ENCODE data around the gene AADACL2. TPM values are rescaled to one million over a fixed set of nuclear protein-coding genes. Genes with fewer than 3 reads are reported as not detected.
"Not testable (repeated sequence)": the region's sequence is repeated elsewhere in the genome, so short reads cannot be mapped to it uniquely, and the experiment has no call there.

The AADACL2 gene
- total RNA-seq, 1 donor from 2014 or later, result not detected

GRCh38 chr3:151726016-151726415, 7.7 kb upstream of the AADACL2 start:
- intact Hi-C loops (cut with micrococcal nuclease), result no loop called here
- no peaks in the 10 kb centered on the region for H3K4me1 Mint-ChIP-seq (ENCODE audit: low read depth)

GRCh38 chr3:151732861-151733260, 866 bp upstream of the AADACL2 start:
- Mint-ChIP-seq H3K9me3 (no peaks in the 10 kb centered on the region), H3K4me1 (ENCODE audit: low read depth) (no peaks in the 10 kb centered on the region), H3K27ac (no peak overlapping the region), H3K36me3 (ENCODE audit: low read depth) (no peaks in the 10 kb centered on the region), H3K4me3 (no peak overlapping the region), H3K27me3 (ENCODE audit: insufficient read depth) (peaks cover 8% of the 10 kb centered on the region)
- intact Hi-C loops (cut with micrococcal nuclease), result no loop called here
- DNase-seq (ENCODE audit: low spot score), result no peak

More at GRCh38 chr3:151726016-151726415, 7.7 kb upstream of the AADACL2 start:
- H3K27me3 Mint-ChIP-seq (ENCODE audit: insufficient read depth), result peaks cover 1% of the 10 kb centered on the region
- H3K4me3 Mint-ChIP-seq, result no peak overlapping the region
- no peaks in the 10 kb centered on the region for H3K9me3 Mint-ChIP-seq
- no peak for DNase-seq (ENCODE audit: low spot score)
- H3K27ac Mint-ChIP-seq, result no peak overlapping the region
- no peaks in the 10 kb centered on the region for H3K36me3 Mint-ChIP-seq (ENCODE audit: low read depth)

GRCh38 chr3:151740581-151740980, 6.9 kb downstream of the AADACL2 start:
- Mint-ChIP-seq H3K36me3 (ENCODE audit: low read depth) (no peaks in the 10 kb centered on the region), H3K27ac (no peak overlapping the region), H3K27me3 (ENCODE audit: insufficient read depth) (peaks cover 2% of the 10 kb centered on the region), H3K9me3 (no peaks in the 10 kb centered on the region), H3K4me3 (no peak overlapping the region), H3K4me1 (ENCODE audit: low read depth) (no peaks in the 10 kb centered on the region)
- intact Hi-C loops (cut with micrococcal nuclease), result no loop called here
- DNase-seq (ENCODE audit: low spot score), result no peak

GRCh38 chr3:151743855-151744254, 10.1 kb downstream of the AADACL2 start:
- Mint-ChIP-seq H3K27ac (no peak overlapping the region), H3K9me3 (no peaks in the 10 kb centered on the region), H3K27me3 (ENCODE audit: insufficient read depth) (peaks cover 2% of the 10 kb centered on the region), H3K36me3 (ENCODE audit: low read depth) (no peaks in the 10 kb centered on the region), H3K4me3 (no peak overlapping the region), H3K4me1 (ENCODE audit: low read depth) (no peaks in the 10 kb centered on the region)
- intact Hi-C loops (cut with micrococcal nuclease), result no loop called here
- no peak for DNase-seq (ENCODE audit: low spot score)

- no peak overlapping the region for H3K4me3 Mint-ChIP-seq
- no peaks in the 10 kb centered on the region for H3K4me1 Mint-ChIP-seq (ENCODE audit: low read depth)
- H3K27me3 Mint-ChIP-seq (ENCODE audit: insufficient read depth), result no peaks in the 10 kb centered on the region
- no peak for DNase-seq (ENCODE audit: low spot score)
- no peak overlapping the region for H3K27ac Mint-ChIP-seq
- H3K36me3 Mint-ChIP-seq (ENCODE audit: low read depth), result no peaks in the 10 kb centered on the region
- intact Hi-C loops (cut with micrococcal nuclease), result no loop called here
- H3K9me3 Mint-ChIP-seq, result no peaks in the 10 kb centered on the region
These were observed 16.5 kb downstream of the AADACL2 start for GRCh38 chr3:151750181-151750580.

- no peak overlapping the region for H3K4me3 Mint-ChIP-seq
- no peaks in the 10 kb centered on the region for H3K9me3 Mint-ChIP-seq
- no peaks in the 10 kb centered on the region for H3K27me3 Mint-ChIP-seq (ENCODE audit: insufficient read depth)
- intact Hi-C loops (cut with micrococcal nuclease), result no loop called here
- no peak for DNase-seq (ENCODE audit: low spot score)
- H3K27ac Mint-ChIP-seq, result no peak overlapping the region
- H3K36me3 Mint-ChIP-seq (ENCODE audit: low read depth), result no peaks in the 10 kb centered on the region
- H3K4me1 Mint-ChIP-seq (ENCODE audit: low read depth), result no peaks in the 10 kb centered on the region
These were observed 17.0 kb downstream of the AADACL2 start for GRCh38 chr3:151750678-151751077.

- intact Hi-C loops (cut with micrococcal nuclease), result no loop called here
- Mint-ChIP-seq H3K27ac (no peak overlapping the region), H3K4me1 (ENCODE audit: low read depth) (no peaks in the 10 kb centered on the region), H3K9me3 (no peaks in the 10 kb centered on the region), H3K36me3 (ENCODE audit: low read depth) (no peaks in the 10 kb centered on the region), H3K27me3 (ENCODE audit: insufficient read depth) (no peaks in the 10 kb centered on the region), H3K4me3 (no peak overlapping the region)
- DNase-seq (ENCODE audit: low spot score), result no peak
These were observed 17.4 kb downstream of the AADACL2 start for GRCh38 chr3:151751161-151751560.

- H3K27me3 Mint-ChIP-seq (ENCODE audit: insufficient read depth), result no peaks in the 10 kb centered on the region
These were observed 20.1 kb downstream of the AADACL2 start for GRCh38 chr3:151753846-151754245.

GRCh38 chr3:151761581-151761980, 27.9 kb downstream of the AADACL2 start:
- Mint-ChIP-seq H3K4me3 (no peak overlapping the region), H3K27me3 (ENCODE audit: insufficient read depth) (no peaks in the 10 kb centered on the region), H3K27ac (no peak overlapping the region), H3K9me3 (no peaks in the 10 kb centered on the region), H3K4me1 (ENCODE audit: low read depth) (no peaks in the 10 kb centered on the region), H3K36me3 (ENCODE audit: low read depth) (no peaks in the 10 kb centered on the region)
- intact Hi-C loops (cut with micrococcal nuclease), result no loop called here
- DNase-seq (ENCODE audit: low spot score), result no peak

More at GRCh38 chr3:151753846-151754245, 20.1 kb downstream of the AADACL2 start:
- Mint-ChIP-seq H3K4me3 (no peak overlapping the region), H3K9me3 (no peaks in the 10 kb centered on the region), H3K27ac (no peak overlapping the region), H3K36me3 (ENCODE audit: low read depth) (no peaks in the 10 kb centered on the region), H3K4me1 (ENCODE audit: low read depth) (no peaks in the 10 kb centered on the region)
- intact Hi-C loops (cut with micrococcal nuclease), result no loop called here
- no peak for DNase-seq (ENCODE audit: low spot score)

GRCh38 chr3:151764699-151765098, 31.0 kb downstream of the AADACL2 start:
- intact Hi-C loops (cut with micrococcal nuclease); H3K4me3 Mint-ChIP-seq; H3K27ac Mint-ChIP-seq; H3K36me3 Mint-ChIP-seq (ENCODE audit: low read depth); DNase-seq (ENCODE audit: low spot score); H3K4me1 Mint-ChIP-seq (ENCODE audit: low read depth); H3K9me3 Mint-ChIP-seq; H3K27me3 Mint-ChIP-seq (ENCODE audit: insufficient read depth): not testable (repeated sequence)

- no peaks in the 10 kb centered on the region for H3K4me1 Mint-ChIP-seq (ENCODE audit: low read depth)
- no peak for DNase-seq (ENCODE audit: low spot score)
- H3K27ac Mint-ChIP-seq, result no peak overlapping the region
- peaks cover 7% of the 10 kb centered on the region for H3K27me3 Mint-ChIP-seq (ENCODE audit: insufficient read depth)
- H3K36me3 Mint-ChIP-seq (ENCODE audit: low read depth), result no peaks in the 10 kb centered on the region
- H3K9me3 Mint-ChIP-seq, result no peaks in the 10 kb centered on the region
- intact Hi-C loops (cut with micrococcal nuclease), result no loop called here
- H3K4me3 Mint-ChIP-seq, result no peak overlapping the region
These were observed 32.0 kb downstream of the AADACL2 start for GRCh38 chr3:151765685-151766084.

GRCh38 chr3:151766454-151766853, 32.7 kb downstream of the AADACL2 start:
- H3K9me3 Mint-ChIP-seq, result no peaks in the 10 kb centered on the region
- intact Hi-C loops (cut with micrococcal nuclease), result no loop called here
- no peaks in the 10 kb centered on the region for H3K36me3 Mint-ChIP-seq (ENCODE audit: low read depth)
- peaks cover 7% of the 10 kb centered on the region for H3K27me3 Mint-ChIP-seq (ENCODE audit: insufficient read depth)
- H3K4me3 Mint-ChIP-seq, result no peak overlapping the region
- no peak overlapping the region for H3K27ac Mint-ChIP-seq
- no peak for DNase-seq (ENCODE audit: low spot score)
- no peaks in the 10 kb centered on the region for H3K4me1 Mint-ChIP-seq (ENCODE audit: low read depth)

GRCh38 chr3:151768393-151768930, 34.7 kb downstream of the AADACL2 start:
- no peaks in the 10 kb centered on the region for H3K36me3 Mint-ChIP-seq (ENCODE audit: low read depth)
- no peak overlapping the region for H3K4me3 Mint-ChIP-seq
- no peak for DNase-seq (ENCODE audit: low spot score)
- intact Hi-C loops (cut with micrococcal nuclease), result no loop called here
- no peaks in the 10 kb centered on the region for H3K4me1 Mint-ChIP-seq (ENCODE audit: low read depth)
- H3K9me3 Mint-ChIP-seq, result no peaks in the 10 kb centered on the region
- peaks cover 7% of the 10 kb centered on the region for H3K27me3 Mint-ChIP-seq (ENCODE audit: insufficient read depth)
- H3K27ac Mint-ChIP-seq, result no peak overlapping the region

- Mint-ChIP-seq H3K4me3 (no peak overlapping the region), H3K27me3 (ENCODE audit: insufficient read depth) (peaks cover 7% of the 10 kb centered on the region), H3K36me3 (ENCODE audit: low read depth) (no peaks in the 10 kb centered on the region), H3K4me1 (ENCODE audit: low read depth) (no peaks in the 10 kb centered on the region), H3K27ac (no peak overlapping the region), H3K9me3 (no peaks in the 10 kb centered on the region)
- DNase-seq (ENCODE audit: low spot score), result no peak
- intact Hi-C loops (cut with micrococcal nuclease), result no loop called here
These were observed 35.4 kb downstream of the AADACL2 start for GRCh38 chr3:151769175-151769574.

Measured in activated T-helper 1 cell treated with anti-CD3 and anti-CD28 coated beads, Interleukin-12 subunit alpha, Interleukin-12 subunit beta, Interleukin-2, Interleukin-4 antibody, amounts not matched to agents 30 ng/mL and 10 ng/mL and 1 ng/mL, durations not matched to agents 14 hours and 24 hours and 36 hours (primary cell).